CD4-positive, alpha-beta T cell treated with Interleukin-2 at 100 ng/mL for 4 hours (primary cell): ENCODE results near the gene DSN1.

Source experiments
- DNase-seq: peaks from one replicate; pipeline ENCODE4 v3.0.0-alpha.2; 2020; ENCODE audit warnings: low spot score

Gene DSN1

GRCh38 chr20:36795691-36796090 is 22.1 kb upstream of the DSN1 start:
- DNase-seq, result no peak

DNA sequence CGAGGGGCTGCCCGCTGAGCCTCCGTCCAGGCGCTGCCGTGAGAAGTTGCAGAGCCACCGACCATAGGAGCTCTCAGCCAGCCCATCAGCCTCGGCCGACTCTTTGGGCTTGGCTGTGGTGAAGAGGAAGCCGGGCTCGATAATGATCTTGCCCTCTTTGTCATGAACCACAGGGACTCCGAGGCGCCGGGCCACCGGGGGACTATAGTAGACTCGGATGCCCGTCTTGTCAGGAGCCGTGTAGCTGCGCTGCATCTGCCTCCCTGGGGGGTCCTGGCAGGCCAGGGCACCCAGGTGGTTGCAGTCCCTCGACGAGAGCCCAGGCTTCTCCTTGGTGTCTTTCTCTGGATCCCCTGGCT is 20.5 kb upstream of the DSN1 start:
- DNase-seq, result no peak

- DNase-seq, result no peak
These were observed 19.9 kb upstream of the DSN1 start for GRCh38 chr20:36793294-36794115.

- no peak for DNase-seq
These were observed 18.9 kb upstream of the DSN1 start for GRCh38 chr20:36792422-36792821.

DNA sequence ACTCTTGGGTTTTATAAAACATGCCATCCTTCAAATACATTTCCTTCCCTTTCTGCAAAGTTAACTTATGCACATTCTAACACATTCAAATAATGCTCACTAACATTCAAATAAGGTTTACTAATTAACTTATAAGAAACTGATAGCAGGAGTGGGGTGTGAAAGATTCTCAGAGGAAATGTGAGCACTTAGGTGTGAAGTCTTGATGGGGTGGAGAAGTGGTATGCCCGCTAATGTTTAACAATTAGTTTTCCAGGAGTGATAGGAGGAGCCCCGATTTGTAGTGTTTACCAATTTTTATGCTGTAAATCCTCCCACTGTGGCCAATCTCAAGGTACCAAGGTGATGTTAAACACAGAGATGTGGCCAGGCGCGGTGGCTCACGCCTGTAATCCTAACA is 18.3 kb upstream of the DSN1 start:
- DNase-seq, result no peak

DNA sequence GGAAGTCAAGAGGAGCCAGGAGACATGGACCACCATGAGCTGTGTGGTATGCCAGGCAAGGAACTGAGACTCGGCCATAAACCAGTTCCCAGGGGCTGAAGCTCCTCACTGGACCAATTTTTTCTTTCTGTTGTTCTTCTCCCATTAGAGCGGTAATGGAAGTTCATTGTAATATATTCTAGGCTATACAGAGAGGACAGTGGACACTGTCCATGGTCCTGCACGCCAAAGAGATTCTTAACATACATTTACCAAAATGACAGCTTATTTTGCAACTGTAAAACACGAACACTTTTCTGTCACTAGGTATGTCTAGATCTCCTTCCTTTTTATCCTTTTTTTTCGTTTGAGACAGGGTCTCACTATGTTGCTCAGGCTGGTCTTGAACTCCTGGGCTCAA is 13.1 kb upstream of the DSN1 start:
- DNase-seq, result no peak

- DNase-seq, result no peak
These were observed 12.7 kb upstream of the DSN1 start for GRCh38 chr20:36786246-36786645.

GRCh38 chr20:36785308-36785707 is 11.7 kb upstream of the DSN1 start:
- no peak for DNase-seq

- no peak for DNase-seq
These were observed 11.3 kb upstream of the DSN1 start for GRCh38 chr20:36784900-36785299.

DNA sequence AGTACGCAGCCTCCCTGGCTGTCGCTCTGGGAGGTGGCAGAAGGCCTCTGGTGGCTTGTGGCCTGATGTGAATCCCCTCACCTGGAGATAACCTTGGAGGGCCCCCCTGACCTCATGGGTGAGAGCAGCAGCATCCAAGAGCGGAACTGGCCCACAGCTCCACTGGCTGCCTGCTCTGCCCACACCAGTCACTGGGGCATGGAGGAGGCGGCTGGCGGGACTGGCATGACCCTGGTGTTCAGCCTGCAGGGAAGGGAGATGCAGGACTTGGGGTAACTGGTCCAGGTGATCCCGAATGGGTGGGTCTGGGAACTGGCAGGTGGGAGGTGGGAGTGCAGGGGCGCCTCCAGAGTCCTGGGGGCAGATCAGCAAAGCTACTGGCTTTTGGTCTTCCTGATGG is 10.6 kb upstream of the DSN1 start:
- DNase-seq, result no peak

GRCh38 chr20:36779656-36780025 is 6.1 kb upstream of the DSN1 start:
- DNase-seq, result no peak

DNA sequence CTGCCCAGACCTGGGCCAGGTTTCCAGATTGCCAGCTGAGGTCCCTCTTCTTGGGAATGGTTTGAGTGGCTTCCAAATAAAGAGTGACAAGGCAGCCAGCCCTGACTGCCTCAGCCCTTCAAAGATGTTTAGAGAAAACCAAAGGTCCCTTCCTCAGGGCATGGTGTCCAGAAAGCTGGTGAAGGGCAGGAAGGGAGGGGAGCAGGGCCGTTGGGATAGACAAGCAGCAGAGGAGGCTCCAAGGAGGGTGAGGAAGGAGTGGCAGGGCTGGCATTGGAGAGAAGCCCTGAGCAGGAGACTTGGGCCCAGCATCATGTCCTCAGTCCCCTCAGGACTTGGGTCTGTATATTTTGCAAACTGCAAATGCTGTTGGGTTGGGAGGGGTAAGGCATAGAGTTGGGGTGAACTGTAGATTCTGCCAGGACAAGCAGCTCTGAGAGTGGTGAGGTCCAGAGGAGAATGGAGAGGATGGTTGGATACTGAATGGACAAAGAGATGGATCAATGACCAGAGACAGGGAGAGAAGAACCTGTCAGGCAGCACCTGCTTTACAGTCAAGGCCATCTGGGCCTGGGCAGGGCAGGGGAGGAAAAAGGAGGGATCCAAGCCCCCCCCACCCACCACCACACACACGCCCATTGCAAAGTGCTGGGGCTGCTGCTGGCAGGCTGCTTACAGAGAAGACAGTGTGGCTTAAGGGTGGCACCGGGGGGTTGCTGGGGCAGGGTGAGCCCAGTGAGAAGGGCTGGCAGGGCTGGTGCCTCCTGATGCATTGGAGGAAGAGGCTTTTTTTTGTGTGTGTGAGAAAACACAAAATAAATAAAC is 5.5 kb upstream of the DSN1 start:
- no peak for DNase-seq

DNA sequence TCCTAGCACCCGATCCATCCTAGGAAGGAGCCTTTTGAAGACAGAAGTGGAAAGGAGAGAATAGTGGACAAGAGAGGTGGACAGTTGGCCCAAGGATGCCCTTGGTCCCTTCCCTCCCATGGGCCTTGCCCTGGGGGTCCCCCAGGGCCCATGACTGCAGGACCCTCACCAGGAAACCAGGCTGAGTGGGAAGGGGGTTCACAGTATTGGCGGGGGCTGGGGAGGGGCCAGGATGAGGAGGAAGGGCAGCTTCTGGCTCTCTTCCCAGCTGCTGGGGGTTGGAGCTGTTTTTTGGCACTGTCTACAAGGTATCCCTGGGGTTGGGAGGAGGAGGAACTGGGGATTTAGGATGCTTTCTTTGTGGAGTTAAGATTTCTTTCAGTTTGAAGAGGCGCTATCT is 4.0 kb upstream of the DSN1 start:
- DNase-seq, result no peak

GRCh38 chr20:36777167-36777566 is 3.6 kb upstream of the DSN1 start:
- DNase-seq, result no peak

GRCh38 chr20:36775826-36776225 is 2.3 kb upstream of the DSN1 start:
- DNase-seq, result no peak

DNA sequence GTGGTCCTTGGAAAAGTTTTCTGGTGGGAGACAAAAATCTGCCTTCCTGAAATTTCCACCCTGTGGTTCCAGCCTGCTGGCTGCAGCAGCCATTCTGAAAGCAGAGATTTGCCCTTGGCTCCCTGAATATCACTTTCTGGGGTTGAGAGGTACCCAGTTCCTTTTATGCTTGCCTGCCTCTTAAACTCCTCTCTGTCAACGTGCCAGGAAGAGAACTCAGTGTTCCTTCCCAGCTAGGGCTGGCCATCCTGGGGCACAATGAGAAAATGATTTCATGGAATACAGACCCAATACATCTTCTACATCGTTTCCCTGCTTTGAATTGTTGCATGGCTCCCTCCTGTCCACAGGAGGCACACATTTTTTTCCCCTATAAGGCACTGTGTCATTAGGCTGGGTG is 1.6 kb upstream of the DSN1 start:
- DNase-seq, result no peak

- DNase-seq, result no peak
These were observed 411 bp downstream of the DSN1 start for GRCh38 chr20:36773107-36773596.

DNA sequence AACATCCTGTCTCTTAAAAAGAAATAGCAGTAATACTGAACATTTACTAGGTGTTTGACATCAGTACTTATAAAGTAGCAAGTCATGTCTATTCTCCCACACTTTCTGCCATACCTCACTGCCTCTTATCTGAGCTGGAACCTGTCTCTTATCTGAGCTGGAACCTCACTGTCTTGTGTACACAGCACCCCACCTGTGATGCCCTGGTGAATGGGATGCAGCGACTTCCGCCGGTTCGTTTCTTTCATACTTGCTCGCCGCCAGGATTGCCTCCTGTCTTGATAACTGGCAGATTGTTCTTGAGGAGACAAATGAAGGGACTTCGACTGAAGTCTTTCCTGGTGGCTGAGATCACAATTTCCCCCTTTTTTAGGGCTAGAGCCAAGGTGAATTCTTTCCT is 2.9 kb downstream of the DSN1 start:
- DNase-seq, result no peak

DNA sequence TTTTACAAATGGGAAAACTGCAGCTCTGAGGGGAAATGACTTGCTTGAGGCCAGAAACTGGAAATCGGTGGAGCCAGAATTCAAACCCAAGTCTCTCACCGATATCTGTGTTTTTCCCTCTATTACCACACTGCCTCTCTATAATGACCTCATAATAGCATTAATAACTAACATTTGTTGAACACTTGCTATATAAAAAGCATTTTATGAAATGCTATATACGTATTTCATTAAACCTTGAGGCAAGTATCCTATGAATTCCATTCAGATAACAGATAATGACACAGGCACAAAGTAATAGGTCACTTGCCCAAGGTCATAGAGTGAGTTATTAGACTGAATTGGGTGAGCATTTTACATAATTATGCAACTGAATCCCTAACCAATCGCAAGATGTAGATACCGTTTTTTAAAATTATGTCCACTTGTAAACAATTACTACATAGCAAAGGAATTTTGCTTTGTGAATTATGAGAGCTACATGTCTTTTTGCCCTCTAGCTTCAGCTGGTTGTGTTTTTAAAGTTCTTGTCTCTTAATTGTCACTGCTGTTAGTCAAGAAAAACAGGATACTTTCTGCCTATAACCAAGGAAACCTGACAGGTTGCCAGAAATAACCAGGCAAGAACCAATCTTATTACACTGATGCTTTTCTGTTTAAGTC is 4.7 kb downstream of the DSN1 start:
- DNase-seq, result no peak

GRCh38 chr20:36761125-36761524 is 12.4 kb downstream of the DSN1 start:
- no peak for DNase-seq

DNA sequence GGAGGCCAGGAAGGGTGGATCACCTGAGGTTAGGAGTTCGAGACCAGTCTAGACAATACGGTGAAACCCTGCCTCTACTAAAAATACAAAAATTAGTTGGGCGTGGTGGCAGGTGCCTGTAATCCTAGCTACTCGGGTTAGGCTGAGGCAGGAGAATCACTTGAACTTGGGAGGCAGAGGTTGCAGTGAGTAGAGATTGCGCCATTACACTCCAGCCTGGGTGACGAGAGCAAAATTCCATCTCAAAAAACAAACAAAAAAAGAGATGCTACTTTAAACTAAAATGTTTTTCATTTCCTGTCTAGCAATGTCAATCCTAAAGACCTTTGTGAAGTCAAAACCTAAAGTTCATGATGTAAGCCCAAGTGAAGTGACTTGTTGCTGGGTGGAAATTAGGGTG is 12.9 kb downstream of the DSN1 start:
- no peak for DNase-seq

- DNase-seq, result no peak
These were observed 15.3 kb downstream of the DSN1 start for GRCh38 chr20:36758276-36758675.

DNA sequence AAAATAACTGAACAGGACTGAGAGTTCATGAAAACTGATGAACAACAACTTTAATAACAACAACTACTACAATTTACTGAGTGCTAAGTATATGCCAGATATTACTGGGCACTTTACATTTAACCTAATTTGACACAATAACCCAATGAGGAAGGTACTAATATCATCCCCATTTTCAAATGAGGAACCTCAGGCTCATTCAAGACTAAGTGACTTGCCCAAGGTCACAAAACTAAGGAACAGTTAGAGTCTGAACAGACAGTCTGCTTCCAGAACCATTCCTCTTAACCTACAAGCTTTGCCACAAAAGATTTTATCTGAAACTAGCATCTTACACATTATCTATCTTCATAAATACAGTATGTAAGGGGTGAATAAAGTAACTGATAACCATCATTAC is 17.1 kb downstream of the DSN1 start:
- DNase-seq, result no peak
